Neural progenitor cell (in vitro differentiated cells): ENCODE data around the gene RD3L. TPM values are rescaled to one million over a fixed set of nuclear protein-coding genes. Genes with fewer than 3 reads are reported as not detected.

Experiments
- DNase-seq: peaks from one replicate; pipeline ENCODE4 v3.0.0-alpha.2; 2016; ENCODE audit warnings: low spot score
- H2AFZ ChIP-seq: fragments of 200-600 bp; sonication (generic); replicated peaks from 2 replicates; pipeline ENCODE4 v1.6.1; 2016; ENCODE audit warnings: antibody characterized with exemption
- H3F3A ChIP-seq: fragments of 200-600 bp; sonication (generic); 2 replicates; pipeline ENCODE4 v1.6.1; 2016; ENCODE audit warnings: antibody characterized with exemption, low read depth
- H3K27ac ChIP-seq: fragments of 200-600 bp; sonication (generic); 2 replicates; pipeline ENCODE4 v1.5.1; 2016; ENCODE audit warnings: mild to moderate bottlenecking
- H3K27me3 ChIP-seq: fragments of 200-600 bp; sonication (generic); 2 replicates; pipeline ENCODE4 v1.6.1; 2016; ENCODE audit warnings: mild to moderate bottlenecking, moderate library complexity
- H3K36me3 ChIP-seq: fragments of 200-600 bp; sonication (generic); 2 replicates; pipeline ENCODE4 v1.5.1; 2016
- H3K4me1 ChIP-seq: fragments of 200-600 bp; sonication (generic); 2 replicates; pipeline ENCODE4 v1.6.1; 2016; ENCODE audit warnings: mixed run types
- H3K4me2 ChIP-seq: fragments of 200-600 bp; sonication (generic); 2 replicates; pipeline ENCODE4 v1.6.1; 2016
- H3K4me3 ChIP-seq: fragments of 200-600 bp; sonication (generic); 2 replicates; pipeline ENCODE4 v1.5.1; 2016
- H3K79me2 ChIP-seq: fragments of 200-600 bp; sonication (generic); 2 replicates; pipeline ENCODE4 v1.6.1; 2016; ENCODE audit warnings: low read depth
- H3K9ac ChIP-seq: fragments of 200-600 bp; sonication (generic); 2 replicates; pipeline ENCODE4 v1.6.1; 2016
- H3K9me3 ChIP-seq: fragments of 200-600 bp; sonication (generic); 2 replicates; pipeline ENCODE4 v1.5.1; 2016; ENCODE audit warnings: low read depth
- H4K20me1 ChIP-seq: fragments of 200-600 bp; sonication (generic); 2 replicates; pipeline ENCODE4 v1.6.1; 2016; ENCODE audit warnings: low read depth
- H3K27ac Mint-ChIP-seq: 3 replicates; pipeline ENCODE4 v1.8.0; 2021; ENCODE audit warnings: mixed read lengths
- H3K27me3 Mint-ChIP-seq: 2 replicates; pipeline ENCODE4 v1.8.0; 2022; ENCODE audit warnings: low read depth, mild to moderate bottlenecking, inconsistent platforms, moderate library complexity, mixed read lengths; ENCODE audit not compliant: insufficient read depth
- H3K36me3 Mint-ChIP-seq: 3 replicates; pipeline ENCODE4 v1.8.0; 2021; ENCODE audit warnings: mixed read lengths
- H3K4me1 Mint-ChIP-seq: 3 replicates; pipeline ENCODE4 v1.8.0; 2021; ENCODE audit warnings: mixed read lengths
- H3K4me3 Mint-ChIP-seq: 3 replicates; pipeline ENCODE4 v1.8.0; 2021; ENCODE audit warnings: mild to moderate bottlenecking, moderate library complexity, mixed read lengths
- H3K9me3 Mint-ChIP-seq: 3 replicates; pipeline ENCODE4 v1.8.0; 2020; ENCODE audit warnings: mixed read lengths
- EZH2 ChIP-seq: fragments of 200-600 bp; sonication (generic); IDR thresholded peaks from 2 replicates; pipeline ENCODE4 v1.6.1; 2017; ENCODE audit warnings: antibody characterized with exemption, mild to moderate bottlenecking, moderate library complexity
- EZH2phosphoT487 ChIP-seq: fragments of 200-600 bp; sonication (generic); IDR thresholded peaks from 2 replicates; pipeline ENCODE4 v1.6.1; 2017; ENCODE audit warnings: antibody characterized with exemption
- total RNA-seq: library from RNA; depleted of rRNA; stranded (reverse); fragments of >200 nt; gene quantifications from 2 replicates; pipeline ENCODE4 v1.2.3, GENCODE V29; 2015; ENCODE audit warnings: low replicate concordance
- TF ChIP-seq, protein P1 (sequence below): fragments of 200-600 bp; sonication (generic); IDR thresholded peaks from 2 replicates; pipeline ENCODE4 v1.5.1; 2017; ENCODE audit warnings: antibody characterized with exemption, mild to moderate bottlenecking

The RD3L gene
- total RNA-seq, 1 donor from 2014 or later = not detected

DNA sequence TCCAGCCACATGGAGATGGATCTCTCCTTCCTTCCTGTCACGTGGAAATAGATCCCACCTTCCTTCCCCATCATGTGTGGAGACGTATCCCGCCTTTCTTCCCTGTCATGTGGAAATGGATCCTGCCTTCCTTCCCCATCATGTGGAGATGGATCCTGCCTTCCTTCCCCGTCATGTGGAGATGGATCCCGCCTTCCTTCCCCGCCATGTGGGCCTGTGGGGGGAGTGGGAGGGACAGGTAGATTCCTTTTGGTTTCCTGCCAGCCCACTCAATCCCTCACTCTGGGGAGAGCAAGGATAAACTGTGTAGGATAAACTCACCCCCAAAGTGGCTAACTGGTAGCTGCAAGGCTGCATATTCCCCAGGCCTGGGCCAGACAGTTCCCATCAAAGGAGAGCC lies 45.8 kb downstream of the RD3L start:
- Histone ChIP-seq H3K9ac (no peak overlapping the region), H3K27me3 (no peaks in the 10 kb centered on the region), H3K79me2 (no peaks in the 10 kb centered on the region), H3K36me3 (no peaks in the 10 kb centered on the region), H3K9me3 (no peaks in the 10 kb centered on the region), H3K27ac (no peak overlapping the region), H3K4me3 (no peak overlapping the region), H2AFZ (no peak overlapping the region), H3K4me2 (no peak overlapping the region), H3F3A (no peaks in the 10 kb centered on the region), H3K4me1 (no peaks in the 10 kb centered on the region), H4K20me1 (no peaks in the 10 kb centered on the region)
- no peak for DNase-seq
- no peak overlapping the region for H3K27ac Mint-ChIP-seq
- TF ChIP-seq EZH2 (no peak), EZH2phosphoT487 (no peak)
- TF ChIP-seq, protein P1, sequence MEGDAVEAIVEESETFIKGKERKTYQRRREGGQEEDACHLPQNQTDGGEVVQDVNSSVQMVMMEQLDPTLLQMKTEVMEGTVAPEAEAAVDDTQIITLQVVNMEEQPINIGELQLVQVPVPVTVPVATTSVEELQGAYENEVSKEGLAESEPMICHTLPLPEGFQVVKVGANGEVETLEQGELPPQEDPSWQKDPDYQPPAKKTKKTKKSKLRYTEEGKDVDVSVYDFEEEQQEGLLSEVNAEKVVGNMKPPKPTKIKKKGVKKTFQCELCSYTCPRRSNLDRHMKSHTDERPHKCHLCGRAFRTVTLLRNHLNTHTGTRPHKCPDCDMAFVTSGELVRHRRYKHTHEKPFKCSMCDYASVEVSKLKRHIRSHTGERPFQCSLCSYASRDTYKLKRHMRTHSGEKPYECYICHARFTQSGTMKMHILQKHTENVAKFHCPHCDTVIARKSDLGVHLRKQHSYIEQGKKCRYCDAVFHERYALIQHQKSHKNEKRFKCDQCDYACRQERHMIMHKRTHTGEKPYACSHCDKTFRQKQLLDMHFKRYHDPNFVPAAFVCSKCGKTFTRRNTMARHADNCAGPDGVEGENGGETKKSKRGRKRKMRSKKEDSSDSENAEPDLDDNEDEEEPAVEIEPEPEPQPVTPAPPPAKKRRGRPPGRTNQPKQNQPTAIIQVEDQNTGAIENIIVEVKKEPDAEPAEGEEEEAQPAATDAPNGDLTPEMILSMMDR = no peak
- H3K9me3 Mint-ChIP-seq = peaks cover 4% of the 10 kb centered on the region
- no peaks in the 10 kb centered on the region for H3K36me3 Mint-ChIP-seq
- H3K27me3 Mint-ChIP-seq = peaks cover 3% of the 10 kb centered on the region
- H3K4me3 Mint-ChIP-seq = peak overlapping the region; percentile 0
- H3K4me1 Mint-ChIP-seq = no peaks in the 10 kb centered on the region

DNA sequence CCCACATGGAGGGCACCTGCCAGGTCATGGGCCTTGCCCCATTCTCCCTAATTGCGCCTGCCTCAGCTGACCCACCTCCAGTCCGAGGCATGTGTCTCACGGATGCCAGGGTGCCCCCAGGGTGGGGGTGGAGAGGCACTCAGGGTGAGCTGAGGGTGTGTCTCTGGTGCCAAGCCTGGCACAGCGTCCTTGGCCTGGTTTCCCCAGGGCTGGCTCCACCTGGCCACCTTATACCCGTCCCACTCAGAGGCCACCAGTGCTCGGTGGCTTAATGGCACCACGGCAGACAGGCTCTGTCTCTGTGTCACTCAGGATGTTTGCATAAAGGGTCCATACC lies 47.6 kb downstream of the RD3L start:
- Histone ChIP-seq H3K4me2 (no peak overlapping the region), H3K9ac (no peak overlapping the region), H3K27ac (no peak overlapping the region), H2AFZ (no peak overlapping the region), H3K36me3 (no peaks in the 10 kb centered on the region), H3K79me2 (no peaks in the 10 kb centered on the region), H3K4me3 (no peak overlapping the region), H3F3A (no peaks in the 10 kb centered on the region), H3K27me3 (no peaks in the 10 kb centered on the region), H3K9me3 (no peaks in the 10 kb centered on the region), H4K20me1 (no peaks in the 10 kb centered on the region), H3K4me1 (no peaks in the 10 kb centered on the region)
- Mint-ChIP-seq H3K27me3 (peaks cover 3% of the 10 kb centered on the region), H3K9me3 (peaks cover 4% of the 10 kb centered on the region), H3K4me1 (peaks cover 2% of the 10 kb centered on the region), H3K27ac (no peak overlapping the region), H3K4me3 (no peak overlapping the region), H3K36me3 (no peaks in the 10 kb centered on the region)
- TF ChIP-seq, protein P1 = no peak
- DNase-seq = no peak

DNA sequence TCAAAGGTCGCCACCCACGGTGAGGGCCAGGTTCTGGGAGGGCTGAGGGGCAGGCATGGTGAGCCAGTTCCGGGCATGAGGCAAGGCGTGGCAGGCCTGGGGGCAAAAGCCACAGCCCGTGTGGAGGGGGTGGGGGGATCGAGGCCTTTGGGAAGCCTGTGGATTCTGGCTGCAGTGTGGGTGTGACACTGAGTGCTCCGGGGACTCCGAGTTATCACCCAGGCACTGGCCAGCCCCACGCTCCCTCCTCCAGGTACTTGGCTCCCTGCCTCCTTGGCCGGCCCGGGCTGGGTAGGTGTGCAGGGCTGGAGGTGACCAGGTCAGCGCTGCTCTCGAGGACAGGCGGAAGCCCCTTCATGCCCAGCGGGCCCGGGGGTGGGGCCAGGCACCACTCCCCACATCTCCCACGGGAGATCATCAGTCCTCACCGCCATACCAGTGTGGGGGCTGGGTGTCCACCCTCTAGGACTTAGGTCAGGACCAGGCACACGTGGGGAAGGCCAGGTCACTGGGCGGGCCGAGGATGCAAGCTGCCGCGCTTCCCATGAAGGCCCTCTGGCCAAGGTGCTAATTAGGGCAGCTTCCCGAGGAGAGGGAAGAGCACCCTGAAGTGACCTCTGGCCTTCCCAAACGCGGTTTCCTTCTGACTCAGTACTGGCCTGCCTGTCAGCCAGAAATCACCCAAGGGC lies 48.2 kb downstream of the RD3L start:
- no peak overlapping the region for H3K4me3 Mint-ChIP-seq
- H3K9me3 Mint-ChIP-seq = peaks cover 4% of the 10 kb centered on the region
- TF ChIP-seq EZH2 = no peak
- TF ChIP-seq, protein P1 = no peak
- no peak for TF ChIP-seq EZH2phosphoT487

More for the DNA sequence above, 48.2 kb downstream of the RD3L start:
- no peak overlapping the region for H3K9ac ChIP-seq
- no peaks in the 10 kb centered on the region for H3K27me3 ChIP-seq
- H3K36me3 Mint-ChIP-seq = no peaks in the 10 kb centered on the region
- no peak overlapping the region for H3K4me2 ChIP-seq
- no peaks in the 10 kb centered on the region for H3K36me3 ChIP-seq
- no peak overlapping the region for H2AFZ ChIP-seq
- H3K27ac ChIP-seq = no peak overlapping the region
- H4K20me1 ChIP-seq = no peaks in the 10 kb centered on the region
- peaks cover 3% of the 10 kb centered on the region for H3K4me1 Mint-ChIP-seq
- no peaks in the 10 kb centered on the region for H3K79me2 ChIP-seq
- no peaks in the 10 kb centered on the region for H3K9me3 ChIP-seq
- H3F3A ChIP-seq = no peaks in the 10 kb centered on the region
- no peaks in the 10 kb centered on the region for H3K4me1 ChIP-seq
- peak overlapping the region; percentile 18 for H3K27ac Mint-ChIP-seq
- DNase-seq = no peak
- H3K27me3 Mint-ChIP-seq = peaks cover 3% of the 10 kb centered on the region
- no peak overlapping the region for H3K4me3 ChIP-seq
